ENCODE measurements around the gene CFAP206.

The CFAP206 gene

DNA sequence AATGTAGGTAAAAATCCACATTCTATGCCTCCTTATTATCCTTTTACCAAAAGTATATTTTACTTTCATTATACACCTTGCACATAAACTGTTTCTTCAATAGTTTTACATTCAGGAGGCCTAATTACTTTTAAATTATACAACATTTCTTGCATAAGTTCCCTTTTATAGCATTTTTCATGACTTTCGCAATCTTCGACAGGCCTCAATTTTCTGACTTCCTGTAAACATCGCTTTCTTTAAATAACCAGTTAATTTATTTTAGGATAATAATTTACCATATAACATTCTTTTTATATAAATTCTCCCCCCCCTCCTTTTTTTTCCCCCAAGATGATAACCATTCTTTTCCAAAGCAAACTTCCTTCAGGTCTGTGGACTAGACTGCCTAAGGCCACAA, 74.2 kb downstream of the CFAP206 start:
- no peak overlapping the region for H3K4me2 ChIP-seq (ENCODE audit: low read length)
- no peaks in the 10 kb centered on the region for H3K36me3 ChIP-seq (replicated peaks; ENCODE audit: low read depth, low read length)
- no peaks in the 10 kb centered on the region for H3K9me3 ChIP-seq (ENCODE audit: insufficient read depth, low read length)
- H3K79me2 ChIP-seq (ENCODE audit: low read length), result no peaks in the 10 kb centered on the region
- no peaks in the 10 kb centered on the region for H3K27me3 ChIP-seq (ENCODE audit: low read depth, low read length)
- H3K4me1 ChIP-seq (ENCODE audit: low read length), result peaks cover 3% of the 10 kb centered on the region
- H3K4me3 ChIP-seq (ENCODE audit: low read length), result no peak overlapping the region
- no peak overlapping the region for H3K9ac ChIP-seq (ENCODE audit: low read length)
- H4K20me1 ChIP-seq (ENCODE audit: insufficient read depth, low read length), result no peaks in the 10 kb centered on the region
- no peak overlapping the region for H2AFZ ChIP-seq (ENCODE audit: low read depth, low read length)
- no peak for TF ChIP-seq CTCF (IDR thresholded peaks at IDR 0.05; ENCODE audit: low read depth, low read length)
- TF ChIP-seq EZH2phosphoT487 (IDR thresholded peaks at IDR 0.05; ENCODE audit: low read depth), result no peak
- H3K27ac ChIP-seq (ENCODE audit: low read length), result no peak overlapping the region

- no peak overlapping the region for H3K4me2 ChIP-seq (ENCODE audit: low read length)
- H2AFZ ChIP-seq (ENCODE audit: low read depth, low read length), result no peak overlapping the region
- no peak for TF ChIP-seq EZH2phosphoT487 (IDR thresholded peaks at IDR 0.05; ENCODE audit: low read depth)
- TF ChIP-seq CTCF (IDR thresholded peaks at IDR 0.05; ENCODE audit: low read depth, low read length), result no peak
- H3K27me3 ChIP-seq (ENCODE audit: low read depth, low read length), result no peaks in the 10 kb centered on the region
- H4K20me1 ChIP-seq (ENCODE audit: insufficient read depth, low read length), result no peaks in the 10 kb centered on the region
- H3K79me2 ChIP-seq (ENCODE audit: low read length), result no peaks in the 10 kb centered on the region
- no peaks in the 10 kb centered on the region for H3K36me3 ChIP-seq (replicated peaks; ENCODE audit: low read depth, low read length)
- no peak overlapping the region for H3K4me3 ChIP-seq (ENCODE audit: low read length)
- H3K9me3 ChIP-seq (ENCODE audit: insufficient read depth, low read length), result no peaks in the 10 kb centered on the region
- no peak overlapping the region for H3K27ac ChIP-seq (ENCODE audit: low read length)
- H3K4me1 ChIP-seq (ENCODE audit: low read length), result no peaks in the 10 kb centered on the region
- no peak overlapping the region for H3K9ac ChIP-seq (ENCODE audit: low read length)
Measured at GRCh38 chr6:87482366-87482765, 74.6 kb downstream of the CFAP206 start.

- Histone ChIP-seq H3K4me2 (ENCODE audit: low read length) (no peak overlapping the region), H3K9ac (ENCODE audit: low read length) (no peak overlapping the region), H3K36me3 (replicated peaks; ENCODE audit: low read depth, low read length) (no peaks in the 10 kb centered on the region), H3K4me1 (ENCODE audit: low read length) (no peaks in the 10 kb centered on the region), H2AFZ (ENCODE audit: low read depth, low read length) (no peak overlapping the region), H4K20me1 (ENCODE audit: insufficient read depth, low read length) (no peaks in the 10 kb centered on the region), H3K27ac (ENCODE audit: low read length) (no peak overlapping the region), H3K4me3 (ENCODE audit: low read length) (no peak overlapping the region), H3K27me3 (ENCODE audit: low read depth, low read length) (no peaks in the 10 kb centered on the region), H3K9me3 (ENCODE audit: insufficient read depth, low read length) (no peaks in the 10 kb centered on the region), H3K79me2 (ENCODE audit: low read length) (no peaks in the 10 kb centered on the region)
- peak; percentile 42 for TF ChIP-seq CTCF (IDR thresholded peaks at IDR 0.05; ENCODE audit: low read depth, low read length)
- no peak for TF ChIP-seq EZH2phosphoT487 (IDR thresholded peaks at IDR 0.05; ENCODE audit: low read depth)
Measured at GRCh38 chr6:87483929-87484328, 76.2 kb downstream of the CFAP206 start.

DNA sequence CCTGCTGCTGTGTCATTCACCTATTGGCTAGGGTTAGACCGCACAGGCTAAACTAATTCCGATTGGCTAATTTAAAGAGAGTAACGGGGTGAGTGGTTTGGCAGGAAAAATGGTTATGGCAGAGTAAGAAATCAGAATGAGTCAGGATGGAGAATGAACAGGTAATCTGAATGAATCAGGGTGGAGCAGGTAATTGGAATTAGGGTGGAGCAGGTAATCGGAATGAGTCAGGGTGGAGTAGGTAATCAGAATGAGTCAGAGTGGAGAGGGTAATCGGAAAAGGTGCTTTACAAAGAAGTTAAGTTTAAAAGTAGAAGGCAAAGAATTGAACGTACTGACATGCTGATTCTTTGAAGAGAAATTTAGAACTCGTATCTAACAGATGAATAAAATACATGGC, 76.7 kb downstream of the CFAP206 start:
- Histone ChIP-seq H3K27ac (ENCODE audit: low read length) (no peak overlapping the region), H3K9ac (ENCODE audit: low read length) (no peak overlapping the region), H3K27me3 (ENCODE audit: low read depth, low read length) (no peaks in the 10 kb centered on the region), H2AFZ (ENCODE audit: low read depth, low read length) (no peak overlapping the region), H3K79me2 (ENCODE audit: low read length) (no peaks in the 10 kb centered on the region), H3K4me3 (ENCODE audit: low read length) (no peak overlapping the region), H3K36me3 (replicated peaks; ENCODE audit: low read depth, low read length) (no peaks in the 10 kb centered on the region), H3K4me2 (ENCODE audit: low read length) (no peak overlapping the region), H4K20me1 (ENCODE audit: insufficient read depth, low read length) (no peaks in the 10 kb centered on the region), H3K4me1 (ENCODE audit: low read length) (no peaks in the 10 kb centered on the region), H3K9me3 (ENCODE audit: insufficient read depth, low read length) (no peaks in the 10 kb centered on the region)
- TF ChIP-seq EZH2phosphoT487 (IDR thresholded peaks at IDR 0.05; ENCODE audit: low read depth) (no peak), CTCF (IDR thresholded peaks at IDR 0.05; ENCODE audit: low read depth, low read length) (no peak)
